Heart left ventricle (tissue), 16 donors: Measurements from ENCODE around the gene CYB5R4. TPM values are rescaled to one million over a fixed set of nuclear protein-coding genes. Genes with fewer than 3 reads are reported as not detected.

Experiments used
- ATAC-seq, 4 donors: fragments of 200-7000 bp; cut with Tn5 transposase; one replicate each; pipeline ENCODE4 v1.9.1; 2020 to 2022; ENCODE audit warnings: moderate library complexity in 4 of 4, mild to moderate bottlenecking in 3 of 4, moderate number of reproducible peaks in 1 of 4
- DNase-seq, 5 donors: peaks; one replicate each; pipeline ENCODE4 v3.0.0-alpha.2; 2020
- H3K27ac ChIP-seq, 12 donors: fragments of 200-600 bp; sonication (generic) in 4 of 12; one replicate each; pipeline versions ENCODE4 v1.5.0 to v1.8.0; 2016 to 2022; ENCODE audit warnings: mild to moderate bottlenecking in 2 of 12
- H3K27me3 ChIP-seq, 9 donors: fragments of 200-600 bp; sonication (generic) in 2 of 9; one replicate each; pipeline versions ENCODE4 v1.5.1 to v1.8.0; 2016 to 2022; ENCODE audit warnings: mild to moderate bottlenecking in 3 of 9
- H3K36me3 ChIP-seq, 9 donors: fragments of 200-600 bp; sonication (generic) in 2 of 9; one replicate each; pipeline versions ENCODE4 v1.5.0 to v1.8.0; 2018 to 2022; ENCODE audit warnings: mild to moderate bottlenecking in 2 of 9
- H3K4me1 ChIP-seq, 12 donors: fragments of 200-600 bp; sonication (generic) in 4 of 12; one replicate each; pipeline versions ENCODE4 v1.5.0 to v1.8.0; 2016 to 2022; ENCODE audit warnings: mild to moderate bottlenecking in 3 of 12
- H3K4me3 ChIP-seq, 12 donors: fragments of 200-600 bp; sonication (generic) in 4 of 12; one replicate each; pipeline versions ENCODE4 v1.5.0 to v1.8.0; 2017 to 2022; ENCODE audit warnings: mild to moderate bottlenecking in 9 of 12, moderate library complexity in 4 of 12
- H3K9me3 ChIP-seq, 12 donors: fragments of 200-600 bp; sonication (generic) in 4 of 12; one replicate each; pipeline versions ENCODE4 v1.5.0 to v1.8.0; 2016 to 2022; ENCODE audit warnings: mild to moderate bottlenecking in 1 of 12
- POLR2A ChIP-seq, 2 donors: fragments of 450-650 bp; IDR thresholded peaks; one replicate each; pipeline ENCODE4 v1.6.1; 2017; ENCODE audit warnings: antibody characterized with exemption in 2 of 2, mild to moderate bottlenecking in 2 of 2, moderate library complexity in 2 of 2
- WGBS, 4 donors: extraction: QIAGEN DNeasy Blood & Tissue Kit in 2 of 4; methylation state at CpG; one replicate each; pipeline versions ENCODE4 v1.1.5 to v1.1.7; 2013 to 2018; 5-methylcytosine and 5-hydroxymethylcytosine counted together
- intact Hi-C, 10 donors: fragments of 100-400 bp; cut with DNase I; formaldehyde crosslinking; loops; one replicate each; pipeline versions ENCODE4 v1.11.1 to v1.14.2; 2022
- polyA plus RNA-seq, 2 donors: library from polyadenylated mRNA; stranded (reverse); fragments of 200-250 nt; gene quantifications; one replicate each; pipeline ENCODE4 v1.2.3, GENCODE V29; 2013
- total RNA-seq, 9 donors: library from RNA; depleted of rRNA in 2 of 9; stranded (reverse); fragments of >200 nt in 2 of 9; fragmentation: NEBNext Ultra II Directional in 3 of 9; extraction: Animal tissue kit (Norgen Biotek cat#: 25700) in 3 of 9; gene quantifications; one replicate each; pipeline versions ENCODE4 v1.1.0 to v1.2.4, GENCODE V29; 2016 to 2023
- TF ChIP-seq, protein P1 (sequence below), 12 donors: fragments of 200-600 bp; sonication (generic) in 4 of 12; IDR thresholded peaks; one replicate each; pipeline versions ENCODE4 v1.5.0 to v1.8.0; 2018 to 2022; ENCODE audit warnings: antibody characterized with exemption in 12 of 12, mild to moderate bottlenecking in 5 of 12
- donor health status: ischemic (EF 13 %, LVEDD 7.1; RV severe dilation, severe dysfunction).
- donor health status: healthy with polysubstance abuse.
- donor health status: DM: no; HTN: yes; CAD: no.
- donor health status: DM: no; HTN: no; CAD: no.
- donor health status: ischemic (EF 25% LVEDD 6.9; RV normal size, moderate dysfunction).
- donor health status: ischemic (EF 25% LVEDD 5.7; RV mildly dilated, moderate dysfunction).
- donor health status: healthy.
- donor health status: DM: yes; HTN: yes; CAD: no.
- donor health status: ischemic (EF 35%, LVEDD 5.7; RV mildly dilated, moderate dysfunction).
- donor health status: nonischemic (EF 11% LVEDD 7.7; RV severe dilation, severe dysfunction).
- donor health status: DM: yes; HTN: yes; CAD: no.
- donor health status: PGD.
- donor health status: ischemic (EF 29% LVEDD 5.4; RV normal size, mild dysfunction).
- donor health status: nonischemic (EF 23%, LVEDD 6.1; RV moderate dilation, normal function).

The CYB5R4 gene
- total and polyA plus RNA-seq, 11 donors: 1.3 to 29.0 (median 15.6) TPM

DNA sequence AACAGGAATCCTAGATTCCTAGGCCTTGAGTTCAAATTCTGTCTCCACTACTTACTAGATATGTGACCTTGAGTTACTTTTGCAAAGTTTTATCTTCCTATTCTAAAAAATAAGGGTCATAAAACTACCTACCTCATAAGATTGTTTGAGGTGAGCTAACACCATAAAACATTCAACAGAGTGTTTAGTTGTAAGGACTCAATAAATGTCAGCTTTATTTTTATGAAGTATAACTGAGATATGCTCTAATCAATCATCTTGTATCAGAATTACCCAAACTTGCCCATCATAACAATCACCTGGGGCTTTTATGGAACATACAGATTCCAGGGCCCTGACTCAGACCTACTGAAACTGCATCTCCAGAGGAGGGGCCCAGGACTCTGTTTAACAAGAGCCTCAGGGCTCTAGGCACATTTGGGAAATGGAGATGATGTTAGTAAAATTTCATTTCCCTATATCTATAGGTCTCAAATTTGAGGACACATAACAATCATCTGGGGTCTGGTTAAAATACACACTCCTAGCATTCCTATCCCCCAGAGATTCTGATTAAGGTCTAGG lies 138.6 kb downstream of the CYB5R4 start:
- intact Hi-C loops: no loop called here
- no peaks in the 10 kb centered on the region for H3K4me1 ChIP-seq
- no peak for ATAC-seq
- no peak overlapping the region for H3K4me3 ChIP-seq
- H3K27me3 ChIP-seq: no peaks in the 10 kb centered on the region
- H3K27ac ChIP-seq: no peak overlapping the region
- peaks cover 0 to 4% (median 0%) of the 10 kb centered on the region in 12 donors for H3K9me3 ChIP-seq
- DNase-seq: no peak
- no peaks in the 10 kb centered on the region for H3K36me3 ChIP-seq
- TF ChIP-seq, protein P1, sequence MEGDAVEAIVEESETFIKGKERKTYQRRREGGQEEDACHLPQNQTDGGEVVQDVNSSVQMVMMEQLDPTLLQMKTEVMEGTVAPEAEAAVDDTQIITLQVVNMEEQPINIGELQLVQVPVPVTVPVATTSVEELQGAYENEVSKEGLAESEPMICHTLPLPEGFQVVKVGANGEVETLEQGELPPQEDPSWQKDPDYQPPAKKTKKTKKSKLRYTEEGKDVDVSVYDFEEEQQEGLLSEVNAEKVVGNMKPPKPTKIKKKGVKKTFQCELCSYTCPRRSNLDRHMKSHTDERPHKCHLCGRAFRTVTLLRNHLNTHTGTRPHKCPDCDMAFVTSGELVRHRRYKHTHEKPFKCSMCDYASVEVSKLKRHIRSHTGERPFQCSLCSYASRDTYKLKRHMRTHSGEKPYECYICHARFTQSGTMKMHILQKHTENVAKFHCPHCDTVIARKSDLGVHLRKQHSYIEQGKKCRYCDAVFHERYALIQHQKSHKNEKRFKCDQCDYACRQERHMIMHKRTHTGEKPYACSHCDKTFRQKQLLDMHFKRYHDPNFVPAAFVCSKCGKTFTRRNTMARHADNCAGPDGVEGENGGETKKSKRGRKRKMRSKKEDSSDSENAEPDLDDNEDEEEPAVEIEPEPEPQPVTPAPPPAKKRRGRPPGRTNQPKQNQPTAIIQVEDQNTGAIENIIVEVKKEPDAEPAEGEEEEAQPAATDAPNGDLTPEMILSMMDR (IDR thresholded peaks at IDR 0.05): no peak
- TF ChIP-seq POLR2A (IDR thresholded peaks at IDR 0.05): no peak

DNA sequence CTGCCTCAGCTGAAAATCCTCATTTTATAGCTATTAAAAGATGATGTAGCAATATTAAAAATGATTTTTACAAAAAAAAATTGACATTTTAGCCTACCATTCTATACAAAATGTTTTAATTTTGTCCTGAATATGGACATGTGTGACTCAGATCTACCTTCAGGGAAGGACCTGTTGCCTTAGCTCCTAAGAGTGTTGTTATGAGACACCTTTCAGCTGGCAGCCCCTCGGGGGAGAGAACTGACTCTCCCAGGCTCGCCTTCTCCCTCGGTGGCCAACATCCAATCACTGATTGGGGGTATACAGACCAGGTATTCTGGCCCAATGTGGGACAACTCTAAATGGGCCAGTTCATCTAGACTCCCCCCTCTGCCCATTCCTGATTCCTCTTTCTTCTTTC lies 141.6 kb downstream of the CYB5R4 start:
- H3K36me3 ChIP-seq: no peaks in the 10 kb centered on the region
- H3K4me3 ChIP-seq: no peak overlapping the region
- peaks cover 0 to 4% (median 0%) of the 10 kb centered on the region in 12 donors for H3K9me3 ChIP-seq
- DNase-seq: no peak
- no peak for ATAC-seq
- WGBS, 4 donors: 71 to 86% (median 81%) methylated on average over 3 of the region's 3 CpGs
- H3K4me1 ChIP-seq: no peaks in the 10 kb centered on the region
- TF ChIP-seq, protein P1 (IDR thresholded peaks at IDR 0.05): no peak
- no peak for TF ChIP-seq POLR2A (IDR thresholded peaks at IDR 0.05)
- H3K27me3 ChIP-seq: peaks cover 0 to 6% (median 0%) of the 10 kb centered on the region in 9 donors
- no peak overlapping the region for H3K27ac ChIP-seq
- intact Hi-C loops: no loop called here

DNA sequence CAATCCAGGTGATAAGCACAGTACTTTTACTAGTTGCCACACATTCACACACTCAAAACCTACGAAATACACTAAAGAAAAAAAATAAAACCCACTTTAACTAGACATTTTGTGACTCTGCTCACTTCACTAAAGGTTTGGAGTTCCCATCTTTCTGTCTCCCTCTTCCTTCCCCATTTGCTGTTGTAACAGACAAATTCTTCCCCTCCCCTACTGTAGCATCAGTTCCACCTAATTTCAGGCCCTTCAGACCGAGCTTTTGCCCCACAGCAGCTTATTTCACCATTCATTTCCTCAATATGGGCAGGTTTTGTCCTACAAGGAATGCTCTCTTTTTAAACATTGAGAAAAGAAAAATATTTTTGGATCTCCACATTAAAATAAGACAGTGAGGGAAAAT lies 142.7 kb downstream of the CYB5R4 start:
- TF ChIP-seq, protein P1 (IDR thresholded peaks at IDR 0.05): no peak
- no peak for TF ChIP-seq POLR2A (IDR thresholded peaks at IDR 0.05)
- DNase-seq: no peak
- no peaks in the 10 kb centered on the region for H3K4me1 ChIP-seq
- WGBS, 4 donors: 57 to 64% (median 60%) methylated on average over 2 of the region's 2 CpGs
- no peak for ATAC-seq
- no peaks in the 10 kb centered on the region for H3K9me3 ChIP-seq
- H3K27me3 ChIP-seq: peaks cover 0 to 6% (median 0%) of the 10 kb centered on the region in 9 donors
- intact Hi-C loops: no loop called here
- no peak overlapping the region for H3K27ac ChIP-seq
- H3K4me3 ChIP-seq: no peak overlapping the region
- H3K36me3 ChIP-seq: no peaks in the 10 kb centered on the region

DNA sequence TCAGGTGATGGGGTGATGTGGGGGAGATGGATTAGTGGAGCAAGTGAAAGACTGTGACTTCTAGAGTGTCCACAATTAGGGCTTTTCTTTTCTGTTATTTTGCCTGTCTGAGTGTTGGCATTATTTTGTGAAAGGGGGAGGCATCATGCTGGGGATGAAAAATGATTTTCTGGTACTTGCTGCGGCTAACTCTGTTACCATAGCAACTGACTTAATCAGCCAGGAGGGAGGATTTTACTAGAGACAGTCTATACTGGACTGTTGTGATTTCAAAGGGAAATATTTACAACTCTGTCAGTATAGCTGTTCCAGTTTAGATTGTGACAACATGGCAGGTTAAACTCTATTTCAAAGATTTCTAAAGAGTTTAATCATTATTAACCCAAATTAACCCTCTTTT lies 143.6 kb downstream of the CYB5R4 start:
- intact Hi-C loops: no loop called here
- no peak for ATAC-seq
- Histone ChIP-seq H3K27ac (no peak overlapping the region), H3K9me3 (no peaks in the 10 kb centered on the region), H3K36me3 (no peaks in the 10 kb centered on the region), H3K4me1 (no peaks in the 10 kb centered on the region), H3K27me3 (peaks cover 0 to 6% (median 0%) of the 10 kb centered on the region in 9 donors), H3K4me3 (no peak overlapping the region)
- WGBS, 4 donors: 45 to 76% (median 62%) methylated on average over 1 of the region's 1 CpG
- TF ChIP-seq POLR2A (IDR thresholded peaks at IDR 0.05): no peak
- TF ChIP-seq, protein P1 (IDR thresholded peaks at IDR 0.05): no peak
- no peak for DNase-seq
